RWPE1 (cell line): Measurements from ENCODE around the gene IMPACT.

Experiments
- CTCF ChIA-PET: fragments of 350-600 bp; sonication (Branson Sonifier 250); formaldehyde crosslinking; extraction: SDS; loops from one replicate; lab custom pipeline; 2021; lab: Yijun Ruan, JAX
- POLR2A ChIA-PET: fragments of 400-600 bp; formaldehyde crosslinking; extraction: SDS; loops from one replicate; lab custom pipeline; 2020; ENCODE audit warnings: antibody characterized with exemption; ENCODE audit not compliant: low non-redundant PET; lab: Yijun Ruan, JAX
- DNase-seq: peaks from one replicate; pipeline ENCODE4 v3.0.0; 2012; ENCODE audit warnings: low spot score
- H3K27ac ChIP-seq: fragments of 450-650 bp; 2 replicates; pipeline ENCODE4 v1.5.1; 2017
- CTCF ChIP-seq: fragments of 450-650 bp; conservative IDR thresholded peaks from 2 replicates; pipeline ENCODE4 v1.5.1; 2017; ENCODE audit warnings: low read depth, mild to moderate bottlenecking

Gene IMPACT

GRCh38 chr18:24500766-24501165 is 74.3 kb downstream of the IMPACT start:
- TF ChIP-seq CTCF: no peak
- POLR2A ChIA-PET: no interaction called here
- no peak overlapping the region for H3K27ac ChIP-seq
- CTCF ChIA-PET: no interaction called here
- no peak for DNase-seq

GRCh38 chr18:24502667-24503523 is 76.4 kb downstream of the IMPACT start:
- no peak for DNase-seq
- CTCF ChIA-PET: no interaction called here
- TF ChIP-seq CTCF: no peak
- H3K27ac ChIP-seq: no peak overlapping the region
- POLR2A ChIA-PET: no interaction called here
